ENCODE results near the gene CCNY. TPM values are rescaled to one million over a fixed set of nuclear protein-coding genes. Genes with fewer than 3 reads are reported as not detected.
"Not testable (repeated sequence)": the region's sequence is repeated elsewhere in the genome, so short reads cannot be mapped to it uniquely, and the experiment has no call there.

CCNY gene
- total RNA-seq, 1 experiment from 2014 or later: 62.2 TPM

GRCh38 chr10:35399414-35400009, 63.2 kb downstream of the CCNY start (continued):
- TF ChIP-seq JUND (IDR thresholded peaks at IDR 0.05) (no peak), EGR1 (IDR thresholded peaks at IDR 0.05; ENCODE audit: low read depth) (no peak), ATF3 (IDR thresholded peaks at IDR 0.05) (no peak), CBX3 (IDR thresholded peaks at IDR 0.05; ENCODE audit: low read depth) (no peak), EZH2phosphoT487 (IDR thresholded peaks at IDR 0.05; ENCODE audit: borderline replicate concordance) (no peak), RAD21 (IDR thresholded peaks at IDR 0.05; ENCODE audit: low read depth) (no peak), ZFX (IDR thresholded peaks at IDR 0.05) (no peak), ELF1 (IDR thresholded peaks at IDR 0.05; ENCODE audit: borderline replicate concordance, low read depth) (no peak), EZH2 (IDR thresholded peaks at IDR 0.05) (no peak), FOSL1 (IDR thresholded peaks at IDR 0.05; ENCODE audit: low read depth) (no peak), CEBPB (IDR thresholded peaks at IDR 0.05; ENCODE audit: low read depth) (no peak), MAX (IDR thresholded peaks at IDR 0.05) (no peak)

- no peak overlapping the region for H3K4me3 ChIP-seq (replicated peaks in 1 of 2; ENCODE audit: low read depth in 1 of 2, low read length in 2 of 2)
- H2AFZ ChIP-seq (ENCODE audit: low read depth, low read length, poor library complexity, severe bottlenecking): no peak overlapping the region
- RAD21 ChIA-PET (ENCODE audit: low non-redundant PET in 1 of 2, low total read pairs in 2 of 2, uncharacterized antibody in 2 of 2, unreplicated experiment in 2 of 2): no interaction called here
- H3K79me2 ChIP-seq (ENCODE audit: insufficient read depth, low read length): peaks cover 80% of the 10 kb centered on the region
- DNase-seq (ENCODE audit: low read depth, low spot score): no peak
- ATAC-seq: no peak
- intact Hi-C loops (cut with micrococcal nuclease): no loop called here
- no peak overlapping the region for H3K9ac ChIP-seq (ENCODE audit: low read length)
- no TSS peak for BruUV-seq (replicated peaks)
- H3K27me3 ChIP-seq (ENCODE audit: insufficient read depth, low read length): no peaks in the 10 kb centered on the region
- CTCF ChIA-PET: no interaction called here
- H3K4me1 ChIP-seq (ENCODE audit: control insufficient read depth in 1 of 2, insufficient read depth in 2 of 2, low read length in 2 of 2): no peaks in the 10 kb centered on the region
- H3K27ac ChIP-seq (ENCODE audit: low read depth, low read length): no peak overlapping the region
- TF ChIP-seq JUND (IDR thresholded peaks at IDR 0.05) (no peak), ZFX (IDR thresholded peaks at IDR 0.05) (no peak)
- H3K9me3 ChIP-seq (ENCODE audit: control insufficient read depth in 1 of 2, insufficient read depth in 1 of 2, low read depth in 1 of 2, low read length in 2 of 2): no peaks in the 10 kb centered on the region
- no peaks in the 10 kb centered on the region for H3K36me3 ChIP-seq (ENCODE audit: control insufficient read depth in 1 of 2, insufficient read depth in 2 of 2, low read length in 2 of 2)
- H3K4me2 ChIP-seq (ENCODE audit: low read length): no peak overlapping the region
- no peaks in the 10 kb centered on the region for H4K20me1 ChIP-seq (ENCODE audit: insufficient read depth)
- H3K9me2 ChIP-seq (ENCODE audit: insufficient read depth): no peaks in the 10 kb centered on the region
- POLR2A ChIA-PET: no interaction called here
These were observed 64.4 kb downstream of the CCNY start for GRCh38 chr10:35400595-35401268.

GRCh38 chr10:35403491-35403890, 67.2 kb downstream of the CCNY start:
- H3K36me3 ChIP-seq (ENCODE audit: control insufficient read depth in 1 of 2, insufficient read depth in 2 of 2, low read length in 2 of 2); H4K20me1 ChIP-seq (ENCODE audit: insufficient read depth); CTCF ChIA-PET; DNase-seq (ENCODE audit: low read depth, low spot score); ATAC-seq; RAD21 ChIA-PET (ENCODE audit: low non-redundant PET in 1 of 2, low total read pairs in 2 of 2, uncharacterized antibody in 2 of 2, unreplicated experiment in 2 of 2); H3K4me2 ChIP-seq (ENCODE audit: low read length); H3K9ac ChIP-seq (ENCODE audit: low read length); H3K27ac ChIP-seq (ENCODE audit: low read depth, low read length); H3K4me3 ChIP-seq (replicated peaks in 1 of 2; ENCODE audit: low read depth in 1 of 2, low read length in 2 of 2); H3K4me1 ChIP-seq (ENCODE audit: control insufficient read depth in 1 of 2, insufficient read depth in 2 of 2, low read length in 2 of 2); intact Hi-C loops (cut with micrococcal nuclease); H3K9me2 ChIP-seq (ENCODE audit: insufficient read depth); H3K27me3 ChIP-seq (ENCODE audit: insufficient read depth, low read length); H3K9me3 ChIP-seq (ENCODE audit: control insufficient read depth in 1 of 2, insufficient read depth in 1 of 2, low read depth in 1 of 2, low read length in 2 of 2); BruUV-seq (replicated peaks); H2AFZ ChIP-seq (ENCODE audit: low read depth, low read length, poor library complexity, severe bottlenecking); POLR2A ChIA-PET: not testable (repeated sequence)
- H3K79me2 ChIP-seq (ENCODE audit: insufficient read depth, low read length): peaks cover 56% of the 10 kb centered on the region

GRCh38 chr10:35404077-35404476, 67.8 kb downstream of the CCNY start:
- H3K4me1 ChIP-seq (ENCODE audit: control insufficient read depth in 1 of 2, insufficient read depth in 2 of 2, low read length in 2 of 2); H3K9me2 ChIP-seq (ENCODE audit: insufficient read depth); H2AFZ ChIP-seq (ENCODE audit: low read depth, low read length, poor library complexity, severe bottlenecking); H3K4me2 ChIP-seq (ENCODE audit: low read length); DNase-seq (ENCODE audit: low read depth, low spot score); H3K4me3 ChIP-seq (replicated peaks in 1 of 2; ENCODE audit: low read depth in 1 of 2, low read length in 2 of 2); CTCF ChIA-PET; intact Hi-C loops (cut with micrococcal nuclease); H4K20me1 ChIP-seq (ENCODE audit: insufficient read depth); POLR2A ChIA-PET; BruUV-seq (replicated peaks); ATAC-seq; H3K36me3 ChIP-seq (ENCODE audit: control insufficient read depth in 1 of 2, insufficient read depth in 2 of 2, low read length in 2 of 2); H3K9ac ChIP-seq (ENCODE audit: low read length); H3K9me3 ChIP-seq (ENCODE audit: control insufficient read depth in 1 of 2, insufficient read depth in 1 of 2, low read depth in 1 of 2, low read length in 2 of 2); RAD21 ChIA-PET (ENCODE audit: low non-redundant PET in 1 of 2, low total read pairs in 2 of 2, uncharacterized antibody in 2 of 2, unreplicated experiment in 2 of 2); H3K27ac ChIP-seq (ENCODE audit: low read depth, low read length); H3K27me3 ChIP-seq (ENCODE audit: insufficient read depth, low read length): not testable (repeated sequence)
- peaks cover 57% of the 10 kb centered on the region for H3K79me2 ChIP-seq (ENCODE audit: insufficient read depth, low read length)

Data from HCT116 (cell line).